BLaER1 treated with 17β-estradiol and CSF1 and Interleukin-3, amounts not matched to agents 10 nM and 100 nM (cell line): ENCODE results near the gene SERPIND1.
A peak's percentile ranks its signal among the peaks of the same experiment; 100 is the strongest.

Experiments
- H3K27ac ChIP-seq, 11 experiments: shearing (Covaris generic); formaldehyde crosslinking; 2 replicates each; pipeline ENCODE4 v1.8.1; 2022
- H3K27me3 ChIP-seq, 11 experiments: shearing (Covaris generic); formaldehyde crosslinking; 2 replicates each; pipeline ENCODE4 v1.8.1; 2022
- H3K36me3 ChIP-seq, 11 experiments: shearing (Covaris generic); formaldehyde crosslinking; 2 replicates each; pipeline ENCODE4 v1.8.1; 2022
- H3K4me1 ChIP-seq, 10 experiments: shearing (Covaris generic); formaldehyde crosslinking; 2 replicates each; pipeline ENCODE4 v1.8.1; 2022
- H3K4me2 ChIP-seq, 11 experiments: shearing (Covaris generic); formaldehyde crosslinking; 2 replicates each; pipeline ENCODE4 v1.8.1; 2022
- H3K4me3 ChIP-seq, 10 experiments: shearing (Covaris generic); formaldehyde crosslinking; 2 replicates each; pipeline ENCODE4 v1.8.1; 2022
- H3K9ac ChIP-seq, 11 experiments: shearing (Covaris generic); formaldehyde crosslinking; 2 replicates each; pipeline ENCODE4 v1.8.1; 2022
- H3K9me3 ChIP-seq, 11 experiments: shearing (Covaris generic); formaldehyde crosslinking; replicated peaks in 1 of 11; 2 replicates each; pipeline ENCODE4 v1.8.1; 2022
- H4K20me1 ChIP-seq, 11 experiments: shearing (Covaris generic); formaldehyde crosslinking; 2 replicates each; pipeline ENCODE4 v1.8.1; 2022
- Cebpa-rat ChIP-seq, 11 experiments: shearing (Covaris generic); IDR thresholded peaks; 2 replicates each; pipeline ENCODE4 v1.8.1; 2022

Gene SERPIND1

DNA sequence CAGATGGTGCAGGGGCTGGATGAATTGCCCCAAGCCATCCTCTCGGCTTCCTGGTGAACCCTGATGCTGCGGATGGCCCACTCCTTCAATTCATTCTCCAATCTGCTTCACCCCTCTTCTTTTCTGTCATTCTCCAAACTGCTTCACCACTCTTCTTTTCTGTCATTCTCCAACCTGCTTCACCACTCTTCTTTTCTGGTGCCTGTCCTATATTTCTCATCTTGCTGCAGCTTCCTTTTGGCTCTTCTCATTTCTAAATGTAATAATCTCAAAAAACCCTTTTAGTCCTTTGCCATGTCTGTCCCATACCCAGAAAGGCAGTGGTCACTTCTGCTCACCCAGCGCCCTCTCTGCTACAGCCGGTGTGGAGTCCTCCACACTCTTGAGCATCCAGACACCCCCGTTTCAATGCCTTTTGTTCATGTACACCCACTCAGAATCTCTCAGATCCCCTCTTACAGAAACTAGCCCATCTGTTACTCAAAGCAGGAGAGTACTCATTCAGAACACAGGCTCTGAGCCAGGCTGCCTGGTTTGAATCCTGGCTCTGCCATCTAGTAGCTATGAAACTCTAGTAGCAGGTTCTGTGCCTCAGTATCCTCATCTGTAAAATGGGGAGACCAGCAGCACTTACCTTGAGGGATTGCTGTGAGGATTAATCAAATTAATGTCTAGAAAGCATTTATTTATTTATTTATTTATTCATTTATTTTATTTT is 14.9 kb downstream of the SERPIND1 start:
- peak overlapping the region in 1 of 10 experiments; percentile 5; a peak in 1 of 20 replicates for H3K4me3 ChIP-seq
- peak overlapping the region in 7 of 11 experiments; percentile 30 to 62 (median 57); a peak in 12 of 22 replicates for H3K9ac ChIP-seq
- peaks cover 11 to 62% (median 25%) of the 10 kb centered on the region in 11 experiments; a peak in 20 of 22 replicates for H4K20me1 ChIP-seq
- peaks cover 7 to 65% (median 36%) of the 10 kb centered on the region in 10 experiments for H3K4me1 ChIP-seq
- no peak for TF ChIP-seq Cebpa-rat (IDR thresholded peaks at IDR 0.05)
- no peaks in the 10 kb centered on the region for H3K27me3 ChIP-seq
- peaks cover 41 to 89% (median 57%) of the 10 kb centered on the region in 11 experiments for H3K36me3 ChIP-seq
- peak overlapping the region in 4 of 11 experiments; percentile 11 to 47 (median 26); a peak in 7 of 22 replicates for H3K27ac ChIP-seq
- no peaks in the 10 kb centered on the region for H3K9me3 ChIP-seq
- peak overlapping the region in 8 of 11 experiments; percentile 52 to 88 (median 78); a peak in 16 of 22 replicates for H3K4me2 ChIP-seq

DNA sequence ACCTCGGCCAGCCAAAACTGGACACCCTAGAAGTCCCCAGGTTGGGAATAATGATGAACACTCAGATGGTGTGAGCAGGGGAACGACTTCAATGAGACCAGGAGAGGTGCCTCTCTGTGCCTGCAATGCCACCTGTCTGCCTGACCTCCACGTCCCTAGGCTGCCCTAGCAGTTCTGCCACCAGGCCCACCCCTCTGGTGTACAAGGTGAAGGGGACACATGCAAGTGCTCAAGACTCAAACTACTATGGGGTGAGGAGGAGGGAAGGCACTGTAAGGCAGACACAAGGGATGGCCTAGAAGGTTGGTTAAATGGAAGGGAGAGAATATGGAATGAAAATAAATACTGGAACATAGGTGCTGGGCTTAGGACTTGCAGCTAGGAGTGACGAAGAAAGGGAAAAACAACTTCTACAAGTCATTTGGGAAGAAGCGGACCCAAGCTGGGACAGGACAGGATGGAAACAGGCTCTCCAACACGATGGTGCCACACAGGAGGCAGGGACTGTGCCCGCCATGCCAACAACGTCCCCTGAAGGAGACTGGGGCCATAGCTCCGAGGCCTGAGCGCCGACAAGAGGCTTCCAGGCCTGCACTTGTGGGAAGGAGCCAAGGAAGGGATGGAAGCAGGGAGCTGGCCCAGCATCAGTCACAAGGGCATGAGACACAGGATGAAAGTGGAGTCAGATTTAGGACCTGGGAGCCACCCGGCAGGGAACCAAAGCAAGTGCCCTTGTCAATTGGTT is 18.5 kb downstream of the SERPIND1 start:
- TF ChIP-seq Cebpa-rat (IDR thresholded peaks at IDR 0.05), result no peak
- H3K4me2 ChIP-seq, result no peak overlapping the region
- H3K4me3 ChIP-seq, result no peak overlapping the region
- no peaks in the 10 kb centered on the region for H3K9me3 ChIP-seq
- H3K36me3 ChIP-seq, result peaks cover 70 to 100% (median 81%) of the 10 kb centered on the region in 11 experiments
- H3K9ac ChIP-seq, result no peak overlapping the region
- peaks cover 0 to 47% (median 16%) of the 10 kb centered on the region in 11 experiments; a peak in 16 of 22 replicates for H4K20me1 ChIP-seq
- peaks cover 0 to 39% (median 31%) of the 10 kb centered on the region in 10 experiments; a peak in 16 of 20 replicates for H3K4me1 ChIP-seq
- H3K27ac ChIP-seq, result no peak overlapping the region
- no peaks in the 10 kb centered on the region for H3K27me3 ChIP-seq

DNA sequence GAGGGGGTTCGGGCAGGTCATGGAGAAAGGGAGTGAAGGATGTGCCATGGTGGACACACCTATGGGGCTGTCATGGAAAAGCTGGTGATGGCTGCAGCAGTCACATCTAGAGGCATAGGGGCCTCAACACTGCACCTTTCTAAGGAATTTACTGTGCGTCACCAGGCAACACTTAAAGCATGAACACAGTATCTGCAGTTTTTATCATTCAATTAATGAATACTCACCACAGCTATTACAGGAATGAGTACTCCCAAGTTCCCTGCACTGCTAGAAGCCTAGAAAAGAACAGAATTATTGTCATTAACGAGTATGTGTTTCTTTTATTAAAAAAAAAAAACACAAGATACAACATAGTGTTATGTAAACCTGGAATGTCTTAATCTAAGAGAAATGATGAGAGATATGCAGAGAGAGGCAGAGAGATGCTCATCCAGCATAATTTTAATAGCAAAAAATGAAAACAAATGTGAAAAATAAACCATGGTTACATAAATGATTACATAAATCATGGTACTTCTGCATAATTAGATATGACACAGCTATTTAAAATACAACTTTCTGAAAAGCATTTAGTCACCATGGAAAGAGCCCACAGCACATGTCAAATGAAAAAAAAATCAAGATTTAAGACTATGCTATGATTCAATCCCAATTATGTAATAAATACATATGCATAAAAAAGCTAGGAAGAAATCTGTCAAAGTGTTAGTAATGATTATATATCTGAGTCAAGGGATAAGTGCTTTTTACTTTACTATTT is 19.2 kb downstream of the SERPIND1 start:
- Histone ChIP-seq H3K4me2 (no peak overlapping the region), H3K27me3 (no peaks in the 10 kb centered on the region), H3K27ac (no peak overlapping the region), H3K36me3 (peaks cover 71 to 100% (median 82%) of the 10 kb centered on the region in 11 experiments), H3K9ac (no peak overlapping the region), H3K9me3 (no peaks in the 10 kb centered on the region), H4K20me1 (peaks cover 0 to 43% (median 9%) of the 10 kb centered on the region in 11 experiments; a peak in 16 of 22 replicates), H3K4me3 (no peak overlapping the region), H3K4me1 (peaks cover 0 to 33% (median 24%) of the 10 kb centered on the region in 10 experiments; a peak in 16 of 20 replicates)
- TF ChIP-seq Cebpa-rat (IDR thresholded peaks at IDR 0.05), result no peak

DNA sequence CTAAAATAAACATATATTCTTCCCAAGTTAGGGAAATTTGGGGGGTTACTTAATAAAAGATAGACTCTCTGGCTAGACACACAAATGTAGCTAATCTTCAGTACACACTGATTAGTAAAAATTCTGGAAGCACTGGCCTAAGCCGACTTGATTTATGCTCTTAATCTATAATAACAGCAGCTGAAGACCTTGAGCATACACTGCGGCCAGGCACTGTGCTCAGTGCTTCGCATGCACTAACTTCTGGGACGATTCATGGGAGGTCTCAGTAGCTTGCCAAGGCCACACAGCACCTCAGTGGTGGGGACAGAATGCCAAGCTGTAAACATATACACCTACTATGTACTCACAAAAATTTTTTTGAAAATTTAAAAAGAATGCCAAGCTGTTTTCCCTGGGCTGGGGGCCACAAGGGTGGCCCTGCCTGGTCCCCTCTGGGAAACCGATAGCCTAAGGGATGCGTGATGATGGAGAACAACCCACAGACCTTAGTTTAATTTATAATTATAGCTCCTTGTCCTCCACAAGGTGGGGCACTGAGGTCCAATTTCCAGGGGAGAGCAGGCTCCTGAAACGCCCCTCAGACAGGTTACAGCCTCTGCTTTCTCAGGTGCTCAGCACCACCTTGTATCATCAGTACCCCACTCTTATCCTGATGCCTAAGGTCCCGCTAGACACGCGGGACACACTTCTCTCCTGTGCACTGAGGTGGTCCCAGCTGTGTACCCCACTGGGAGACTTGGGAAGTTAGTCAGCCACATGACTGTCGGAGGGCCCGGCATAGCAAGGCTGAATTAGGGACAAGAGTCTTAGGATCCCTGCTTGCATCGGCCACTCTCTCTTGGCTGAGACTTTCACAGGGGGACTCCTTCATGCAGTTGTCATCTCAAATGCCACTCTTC is 20.1 kb downstream of the SERPIND1 start:
- no peak overlapping the region for H3K9ac ChIP-seq
- H3K27ac ChIP-seq, result no peak overlapping the region
- no peaks in the 10 kb centered on the region for H3K9me3 ChIP-seq
- peaks cover 0 to 24% (median 15%) of the 10 kb centered on the region in 10 experiments; a peak in 15 of 20 replicates for H3K4me1 ChIP-seq
- no peak overlapping the region for H3K4me3 ChIP-seq
- H3K4me2 ChIP-seq, result peak overlapping the region in 1 of 11 experiments; percentile 16; a peak in 1 of 22 replicates
- H4K20me1 ChIP-seq, result peaks cover 0 to 34% (median 5%) of the 10 kb centered on the region in 11 experiments; a peak in 10 of 22 replicates
- H3K27me3 ChIP-seq, result no peaks in the 10 kb centered on the region
- no peak for TF ChIP-seq Cebpa-rat (IDR thresholded peaks at IDR 0.05)
- peaks cover 76 to 100% (median 88%) of the 10 kb centered on the region in 11 experiments for H3K36me3 ChIP-seq

DNA sequence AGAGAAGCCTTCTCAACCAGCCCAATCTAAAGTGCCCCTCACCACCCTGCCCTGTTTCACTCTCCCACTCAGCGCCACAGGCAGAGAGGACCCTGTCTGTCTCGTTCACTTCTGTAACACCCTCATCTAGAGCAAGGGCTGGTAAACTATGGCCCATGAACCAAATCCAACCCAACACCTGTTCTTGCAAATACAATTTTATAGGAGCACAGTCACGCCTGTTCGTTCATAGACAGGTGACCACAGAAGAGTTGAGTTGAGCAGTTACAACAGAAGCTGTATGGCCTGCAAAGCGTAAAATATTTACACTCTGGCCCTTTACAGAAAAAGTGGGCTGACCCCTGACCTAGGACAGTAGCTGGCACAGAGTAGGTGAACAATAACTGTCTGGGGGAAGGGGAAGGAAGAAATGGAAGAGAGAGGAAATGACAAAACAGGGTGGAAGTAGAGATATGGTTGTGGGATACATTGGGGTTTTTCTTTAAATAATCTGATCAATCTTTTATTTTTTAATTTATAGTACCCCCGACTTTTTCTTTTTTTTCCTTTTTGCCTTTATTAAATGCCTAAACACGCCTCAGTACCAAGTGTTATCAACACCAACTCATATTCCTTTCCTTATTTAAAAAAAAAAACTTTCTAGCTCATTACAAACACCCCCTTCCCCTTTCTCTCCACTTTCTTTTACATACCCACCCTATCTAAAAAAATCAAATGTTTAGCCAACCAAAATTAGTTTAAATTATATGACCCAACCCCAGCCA is 20.9 kb downstream of the SERPIND1 start:
- Histone ChIP-seq H3K36me3 (peaks cover 82 to 100% (median 92%) of the 10 kb centered on the region in 11 experiments), H3K4me2 (peak overlapping the region in 3 of 11 experiments; percentile 3 to 18 (median 16); a peak in 3 of 22 replicates), H3K4me1 (peaks cover 0 to 16% (median 7%) of the 10 kb centered on the region in 10 experiments; a peak in 14 of 20 replicates), H3K27ac (no peak overlapping the region), H3K4me3 (no peak overlapping the region), H3K9ac (no peak overlapping the region), H4K20me1 (peaks cover 0 to 33% (median 5%) of the 10 kb centered on the region in 11 experiments; a peak in 6 of 22 replicates), H3K9me3 (no peaks in the 10 kb centered on the region), H3K27me3 (no peaks in the 10 kb centered on the region)
- no peak for TF ChIP-seq Cebpa-rat (IDR thresholded peaks at IDR 0.05)

DNA sequence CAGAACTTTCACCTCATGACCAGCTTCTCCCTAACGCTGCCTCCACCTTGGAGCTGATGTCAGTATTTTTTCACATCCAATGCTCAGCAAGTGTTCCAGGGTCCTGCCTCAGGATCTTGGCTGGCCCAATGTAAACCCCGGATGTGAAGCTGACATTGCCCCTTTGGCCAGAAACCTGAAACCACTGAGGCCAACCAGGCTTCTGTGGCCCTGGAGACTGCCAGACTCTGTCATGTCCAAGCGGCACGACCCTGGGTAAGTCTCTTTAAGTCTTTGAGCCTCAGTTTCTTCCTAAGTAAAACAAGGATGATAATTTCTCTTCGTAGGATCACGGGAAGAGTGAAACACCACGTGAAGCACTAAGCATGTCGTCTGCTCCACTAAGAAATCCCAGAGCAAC is 22.8 kb downstream of the SERPIND1 start:
- no peak overlapping the region for H3K4me3 ChIP-seq
- no peak overlapping the region for H3K4me2 ChIP-seq
- H3K27ac ChIP-seq, result no peak overlapping the region
- peaks cover 0 to 33% (median 5%) of the 10 kb centered on the region in 11 experiments; a peak in 6 of 22 replicates for H4K20me1 ChIP-seq
- H3K36me3 ChIP-seq, result peaks cover 88 to 100% (median 93%) of the 10 kb centered on the region in 11 experiments
- no peak overlapping the region for H3K9ac ChIP-seq
- no peak for TF ChIP-seq Cebpa-rat (IDR thresholded peaks at IDR 0.05)
- H3K4me1 ChIP-seq, result peaks cover 0 to 10% (median 0%) of the 10 kb centered on the region in 10 experiments; a peak in 5 of 20 replicates
- no peaks in the 10 kb centered on the region for H3K9me3 ChIP-seq
- H3K27me3 ChIP-seq, result no peaks in the 10 kb centered on the region

DNA sequence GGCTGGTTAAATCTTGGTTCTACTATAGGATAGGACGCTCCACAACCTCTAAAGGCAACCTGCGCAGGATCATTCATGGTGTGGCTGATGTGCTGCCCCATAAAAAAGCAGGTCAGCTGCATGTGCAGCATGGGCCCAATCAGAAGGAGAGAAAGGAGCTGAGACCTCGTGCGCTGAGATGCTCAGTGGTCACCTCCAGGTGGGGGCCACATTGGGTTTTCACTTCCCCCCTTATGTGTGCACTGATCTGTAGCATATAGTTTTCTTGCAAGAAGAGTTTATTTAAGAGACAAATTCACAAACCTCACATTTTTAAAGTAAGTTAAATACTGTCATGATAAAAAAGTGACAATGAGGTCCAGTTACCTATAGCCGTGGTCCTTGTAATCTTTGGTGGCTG is 24.3 kb downstream of the SERPIND1 start:
- TF ChIP-seq Cebpa-rat (IDR thresholded peaks at IDR 0.05), result no peak
- H3K36me3 ChIP-seq, result peaks cover 88 to 100% (median 94%) of the 10 kb centered on the region in 11 experiments
- H3K27ac ChIP-seq, result no peak overlapping the region

More for the DNA sequence above, 24.3 kb downstream of the SERPIND1 start:
- H3K27me3 ChIP-seq, result no peaks in the 10 kb centered on the region
- no peak overlapping the region for H3K4me2 ChIP-seq
- no peaks in the 10 kb centered on the region for H3K9me3 ChIP-seq
- H3K9ac ChIP-seq, result no peak overlapping the region
- peaks cover 0 to 28% (median 3%) of the 10 kb centered on the region in 11 experiments; a peak in 9 of 22 replicates for H4K20me1 ChIP-seq
- peaks cover 0 to 10% (median 0%) of the 10 kb centered on the region in 10 experiments; a peak in 5 of 20 replicates for H3K4me1 ChIP-seq
- no peak overlapping the region for H3K4me3 ChIP-seq
